Memory B cell (primary cell): Measurements from ENCODE around the gene ETV5.
A peak's percentile ranks its signal among the peaks of the same experiment; 100 is the strongest.

Experiments used
- ATAC-seq: fragments of 150-1000 bp; cut with Tn5 transposase; 2 replicates; pipeline ENCODE4 v1.10.0; 2021; ENCODE audit warnings: low read depth, mild to moderate bottlenecking, moderate library complexity
- DNase-seq, 2 donors: peaks; one replicate each; pipeline ENCODE4 v3.0.0; 2022; ENCODE audit warnings: low spot score in 2 of 2
- H3K27ac Mint-ChIP-seq: one replicate; pipeline ENCODE4 v1.8.0; 2022; ENCODE audit warnings: mild to moderate bottlenecking, moderate library complexity, mixed read lengths
- H3K27me3 Mint-ChIP-seq: one replicate; pipeline ENCODE4 v1.8.0; 2022; ENCODE audit warnings: mixed read lengths
- H3K36me3 Mint-ChIP-seq: one replicate; pipeline ENCODE4 v1.8.0; 2022; ENCODE audit warnings: mild to moderate bottlenecking, mixed read lengths
- H3K4me1 Mint-ChIP-seq: one replicate; pipeline ENCODE4 v1.8.0; 2022; ENCODE audit warnings: mixed read lengths
- H3K4me3 Mint-ChIP-seq: one replicate; pipeline ENCODE4 v1.8.0; 2022; ENCODE audit warnings: mild to moderate bottlenecking, moderate library complexity, mixed read lengths
- H3K9me3 Mint-ChIP-seq: one replicate; pipeline ENCODE4 v1.8.0; 2022; ENCODE audit warnings: mixed read lengths

The ETV5 gene

GRCh38 chr3:186077466-186077865, 31.4 kb downstream of the ETV5 start:
- Mint-ChIP-seq H3K27me3 (no peaks in the 10 kb centered on the region), H3K4me3 (no peak overlapping the region), H3K4me1 (no peaks in the 10 kb centered on the region), H3K9me3 (peaks cover 4% of the 10 kb centered on the region), H3K36me3 (peaks cover 5% of the 10 kb centered on the region), H3K27ac (no peak overlapping the region)
- ATAC-seq = no peak
- DNase-seq = no peak

GRCh38 chr3:186075931-186076567, 32.8 kb downstream of the ETV5 start:
- Mint-ChIP-seq H3K9me3 (peaks cover 4% of the 10 kb centered on the region), H3K4me3 (no peak overlapping the region), H3K4me1 (no peaks in the 10 kb centered on the region), H3K36me3 (peaks cover 5% of the 10 kb centered on the region), H3K27me3 (no peaks in the 10 kb centered on the region), H3K27ac (no peak overlapping the region)
- DNase-seq = no peak
- ATAC-seq = no peak

GRCh38 chr3:186075489-186075888, 33.4 kb downstream of the ETV5 start:
- H3K4me3 Mint-ChIP-seq = no peak overlapping the region
- peaks cover 4% of the 10 kb centered on the region for H3K9me3 Mint-ChIP-seq
- H3K27ac Mint-ChIP-seq = no peak overlapping the region
- H3K27me3 Mint-ChIP-seq = no peaks in the 10 kb centered on the region
- H3K36me3 Mint-ChIP-seq = peaks cover 5% of the 10 kb centered on the region
- DNase-seq (no peak), ATAC-seq (no peak)
- no peaks in the 10 kb centered on the region for H3K4me1 Mint-ChIP-seq

- H3K4me1 Mint-ChIP-seq = peaks cover under 1% of the 10 kb centered on the region
- H3K4me3 Mint-ChIP-seq = no peak overlapping the region
- peaks cover 5% of the 10 kb centered on the region for H3K36me3 Mint-ChIP-seq
- ATAC-seq (no peak), DNase-seq (no peak)
- H3K27me3 Mint-ChIP-seq = no peaks in the 10 kb centered on the region
- peaks cover 4% of the 10 kb centered on the region for H3K9me3 Mint-ChIP-seq
- H3K27ac Mint-ChIP-seq = no peak overlapping the region
These were observed 35.2 kb downstream of the ETV5 start for GRCh38 chr3:186073641-186074040.

- no peak for ATAC-seq
- H3K9me3 Mint-ChIP-seq = peaks cover 4% of the 10 kb centered on the region
- no peak overlapping the region for H3K4me3 Mint-ChIP-seq
- H3K27ac Mint-ChIP-seq = no peak overlapping the region
- H3K27me3 Mint-ChIP-seq = no peaks in the 10 kb centered on the region
- DNase-seq = no peak
- H3K36me3 Mint-ChIP-seq = peaks cover 5% of the 10 kb centered on the region
- peaks cover 6% of the 10 kb centered on the region for H3K4me1 Mint-ChIP-seq
These were observed 37.9 kb downstream of the ETV5 start for GRCh38 chr3:186070996-186071395.

- no peak overlapping the region for H3K27ac Mint-ChIP-seq
These were observed 38.3 kb downstream of the ETV5 start for GRCh38 chr3:186070550-186070949.

GRCh38 chr3:186070133-186070532, 38.8 kb downstream of the ETV5 start:
- Mint-ChIP-seq H3K9me3 (peaks cover 4% of the 10 kb centered on the region), H3K4me3 (no peak overlapping the region), H3K36me3 (peaks cover 5% of the 10 kb centered on the region), H3K27me3 (no peaks in the 10 kb centered on the region), H3K27ac (no peak overlapping the region), H3K4me1 (peaks cover 6% of the 10 kb centered on the region)
- DNase-seq = no peak
- ATAC-seq = no peak

More at GRCh38 chr3:186070550-186070949, 38.3 kb downstream of the ETV5 start:
- H3K36me3 Mint-ChIP-seq = peaks cover 5% of the 10 kb centered on the region
- H3K4me1 Mint-ChIP-seq = peaks cover 6% of the 10 kb centered on the region
- peaks cover 4% of the 10 kb centered on the region for H3K9me3 Mint-ChIP-seq
- ATAC-seq (no peak), DNase-seq (no peak)
- no peak overlapping the region for H3K4me3 Mint-ChIP-seq
- H3K27me3 Mint-ChIP-seq = no peaks in the 10 kb centered on the region

- H3K27me3 Mint-ChIP-seq = no peaks in the 10 kb centered on the region
- no peak overlapping the region for H3K4me3 Mint-ChIP-seq
- peaks cover 3% of the 10 kb centered on the region for H3K9me3 Mint-ChIP-seq
- no peak for DNase-seq
- ATAC-seq = no peak
- H3K4me1 Mint-ChIP-seq = peaks cover 7% of the 10 kb centered on the region
- H3K36me3 Mint-ChIP-seq = peaks cover 5% of the 10 kb centered on the region
- H3K27ac Mint-ChIP-seq = no peak overlapping the region
These were observed 39.7 kb downstream of the ETV5 start for GRCh38 chr3:186069199-186069598.

- peaks cover 2% of the 10 kb centered on the region for H3K36me3 Mint-ChIP-seq
- no peak overlapping the region for H3K27ac Mint-ChIP-seq
- H3K4me3 Mint-ChIP-seq = no peak overlapping the region
- no peak for DNase-seq
- no peaks in the 10 kb centered on the region for H3K27me3 Mint-ChIP-seq
- no peak for ATAC-seq
- H3K4me1 Mint-ChIP-seq = peaks cover 10% of the 10 kb centered on the region
- H3K9me3 Mint-ChIP-seq = no peaks in the 10 kb centered on the region
These were observed 40.7 kb downstream of the ETV5 start for GRCh38 chr3:186068243-186068552.

GRCh38 chr3:186067360-186068242, 41.3 kb downstream of the ETV5 start:
- Mint-ChIP-seq H3K4me3 (peak overlapping the region; percentile 75), H3K9me3 (no peaks in the 10 kb centered on the region), H3K36me3 (no peaks in the 10 kb centered on the region), H3K27me3 (no peaks in the 10 kb centered on the region), H3K4me1 (peaks cover 10% of the 10 kb centered on the region), H3K27ac (peak overlapping the region; percentile 60)
- peak in 1 of 2 donors; percentile 2 for DNase-seq
- peak; percentile 70 for ATAC-seq

GRCh38 chr3:186060222-186060621, 48.7 kb downstream of the ETV5 start:
- H3K4me3 Mint-ChIP-seq = no peak overlapping the region
- H3K27me3 Mint-ChIP-seq = no peaks in the 10 kb centered on the region
- no peaks in the 10 kb centered on the region for H3K36me3 Mint-ChIP-seq
- H3K4me1 Mint-ChIP-seq = peaks cover 3% of the 10 kb centered on the region
- no peak for ATAC-seq
- DNase-seq = no peak
- no peaks in the 10 kb centered on the region for H3K9me3 Mint-ChIP-seq
- H3K27ac Mint-ChIP-seq = no peak overlapping the region

- Mint-ChIP-seq H3K27ac (no peak overlapping the region), H3K4me1 (peaks cover 5% of the 10 kb centered on the region), H3K36me3 (no peaks in the 10 kb centered on the region), H3K27me3 (no peaks in the 10 kb centered on the region), H3K9me3 (no peaks in the 10 kb centered on the region), H3K4me3 (no peak overlapping the region)
- no peak for ATAC-seq
- no peak for DNase-seq
These were observed 49.7 kb downstream of the ETV5 start for GRCh38 chr3:186059192-186059591.

GRCh38 chr3:186058225-186058624, 50.7 kb downstream of the ETV5 start:
- Mint-ChIP-seq H3K9me3 (no peaks in the 10 kb centered on the region), H3K4me3 (no peak overlapping the region), H3K27ac (no peak overlapping the region), H3K36me3 (no peaks in the 10 kb centered on the region), H3K4me1 (peaks cover 2% of the 10 kb centered on the region), H3K27me3 (no peaks in the 10 kb centered on the region)
- ATAC-seq = no peak
- no peak for DNase-seq

GRCh38 chr3:186057594-186057993, 51.3 kb downstream of the ETV5 start:
- no peak for DNase-seq
- no peak for ATAC-seq
- Mint-ChIP-seq H3K4me1 (peaks cover 2% of the 10 kb centered on the region), H3K4me3 (no peak overlapping the region), H3K36me3 (no peaks in the 10 kb centered on the region), H3K9me3 (no peaks in the 10 kb centered on the region), H3K27me3 (no peaks in the 10 kb centered on the region), H3K27ac (no peak overlapping the region)
